Measurements from ENCODE around the gene RDH16.
"Not testable (repeated sequence)": the region's sequence is repeated elsewhere in the genome, so short reads cannot be mapped to it uniquely, and the experiment has no call there.

Gene RDH16

GRCh38 chr12:56954057-56954957 lies 3.1 kb downstream of the RDH16 start:
- no peak for DNase-seq (ENCODE audit: low read depth in 2 of 2)

DNA sequence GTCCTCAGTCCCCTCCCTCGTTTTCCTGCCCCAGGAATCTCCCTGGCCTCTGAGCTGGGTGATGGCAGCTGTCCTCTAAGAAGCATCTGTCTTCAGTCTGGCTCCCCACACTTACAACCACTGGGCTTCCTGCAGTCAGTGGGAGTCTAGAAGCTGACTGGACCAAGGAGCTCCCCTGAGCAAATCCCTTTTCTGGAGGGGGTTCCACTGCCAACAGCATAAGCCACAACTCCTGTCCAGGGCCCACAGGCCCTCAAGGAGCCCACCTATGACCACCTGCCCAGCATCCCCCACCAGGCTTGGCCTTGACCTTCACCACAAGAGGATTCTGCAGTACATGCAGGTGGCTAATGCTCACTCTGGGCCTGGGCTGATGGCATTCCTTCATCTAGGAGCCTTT lies 4.1 kb downstream of the RDH16 start:
- DNase-seq (ENCODE audit: low read depth in 2 of 2), result no peak

DNA sequence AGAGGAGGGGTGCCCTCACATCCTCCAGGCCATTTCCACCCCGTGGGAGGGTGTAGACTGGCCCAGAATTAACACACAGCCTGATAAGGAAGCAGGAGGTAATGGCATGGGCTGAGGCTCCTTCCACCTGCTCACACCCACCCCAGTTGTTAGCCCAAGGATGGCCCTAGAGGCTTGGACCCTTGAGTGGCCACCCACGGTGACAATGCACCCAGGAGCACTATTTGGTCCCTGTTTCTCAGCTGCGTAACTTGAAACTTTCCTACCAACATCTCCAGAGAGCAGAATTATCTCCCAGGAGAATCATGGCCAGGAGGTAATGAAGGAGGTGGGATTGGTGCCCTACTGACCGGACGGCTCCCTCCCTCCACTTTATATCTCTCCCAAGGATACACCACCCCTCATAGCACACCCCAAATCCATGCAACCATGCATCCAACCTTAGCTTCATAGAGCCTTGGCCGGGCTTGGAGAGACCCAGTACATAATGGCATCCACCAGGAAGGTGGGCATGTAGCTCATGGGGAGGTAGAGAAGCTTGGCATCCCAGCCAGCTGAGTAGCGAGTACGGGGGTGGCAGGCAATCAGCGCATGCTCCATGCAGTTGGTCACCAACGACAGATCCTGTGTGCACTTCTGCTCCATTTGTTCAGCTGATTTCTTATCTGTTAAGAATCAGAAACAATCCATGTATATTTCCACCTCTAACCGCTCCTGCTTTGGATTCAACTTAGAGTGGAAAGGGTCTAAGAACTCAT lies 5.6 kb downstream of the RDH16 start:
- no peak for DNase-seq (ENCODE audit: low read depth in 2 of 2)

GRCh38 chr12:56948881-56949280 lies 8.5 kb downstream of the RDH16 start:
- DNase-seq (ENCODE audit: low read depth in 2 of 2), result no peak

GRCh38 chr12:56948457-56948777 lies 9.0 kb downstream of the RDH16 start:
- no peak for DNase-seq (ENCODE audit: low read depth in 2 of 2)

- DNase-seq (ENCODE audit: low read depth in 2 of 2), result no peak
These were observed 9.6 kb downstream of the RDH16 start for GRCh38 chr12:56947633-56948456.

DNA sequence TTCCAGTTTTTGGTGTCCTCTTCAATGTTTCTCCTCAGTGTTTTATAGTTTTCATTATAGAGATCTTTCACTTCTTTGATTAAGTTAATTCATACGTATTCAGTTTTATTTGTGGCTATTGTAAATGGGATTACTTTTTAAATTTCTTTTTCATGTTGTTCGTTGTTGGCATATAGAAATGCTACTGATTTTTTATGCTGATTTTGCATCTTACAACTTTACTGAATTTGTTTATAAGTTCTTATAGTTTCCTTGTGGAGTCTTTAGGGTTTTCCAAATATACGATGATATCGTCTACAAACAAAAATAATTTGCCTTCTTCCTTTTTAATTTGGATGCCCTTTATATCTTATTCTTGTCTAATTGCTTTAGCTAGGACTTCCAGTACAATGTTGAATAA lies 13.5 kb downstream of the RDH16 start:
- no peak for DNase-seq (ENCODE audit: low read depth in 2 of 2)

- not testable (repeated sequence) for DNase-seq (ENCODE audit: low read depth in 2 of 2)
These were observed 14.0 kb downstream of the RDH16 start for GRCh38 chr12:56943374-56943773.

DNA sequence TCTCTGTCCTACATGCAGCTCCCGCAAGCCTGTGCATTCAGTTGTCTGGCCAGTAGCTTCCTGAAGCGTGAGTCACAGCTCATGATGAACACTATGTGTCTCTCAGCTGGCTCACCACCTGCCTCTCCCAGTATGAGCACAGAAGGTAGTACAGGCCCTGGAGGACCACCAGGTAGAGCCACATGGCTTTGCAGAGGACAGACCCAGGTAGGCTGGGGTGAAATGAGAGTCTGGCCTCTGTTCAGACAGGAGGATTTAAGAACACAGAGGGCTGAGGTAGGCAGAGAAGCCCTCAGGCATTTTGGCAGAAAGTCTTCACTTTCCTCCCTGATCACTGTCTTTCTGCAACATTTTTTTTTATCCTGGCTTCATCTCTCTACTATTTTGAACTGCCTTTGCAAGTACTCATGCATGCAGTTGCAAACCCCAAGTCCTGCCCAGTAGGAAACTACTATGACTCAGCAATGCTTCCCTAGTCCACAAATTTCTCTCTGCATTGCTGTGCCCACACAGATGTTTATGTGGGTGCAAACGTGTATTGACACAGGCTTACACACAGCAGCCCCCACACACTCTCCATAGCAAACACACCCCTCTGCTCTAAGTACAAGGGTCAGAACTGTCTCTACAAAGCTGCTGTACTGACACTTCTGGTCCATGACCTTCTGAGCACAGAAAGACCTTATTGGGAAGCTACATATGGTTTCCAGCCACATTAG lies 15.9 kb downstream of the RDH16 start:
- DNase-seq (ENCODE audit: low read depth in 2 of 2), result no peak

DNA sequence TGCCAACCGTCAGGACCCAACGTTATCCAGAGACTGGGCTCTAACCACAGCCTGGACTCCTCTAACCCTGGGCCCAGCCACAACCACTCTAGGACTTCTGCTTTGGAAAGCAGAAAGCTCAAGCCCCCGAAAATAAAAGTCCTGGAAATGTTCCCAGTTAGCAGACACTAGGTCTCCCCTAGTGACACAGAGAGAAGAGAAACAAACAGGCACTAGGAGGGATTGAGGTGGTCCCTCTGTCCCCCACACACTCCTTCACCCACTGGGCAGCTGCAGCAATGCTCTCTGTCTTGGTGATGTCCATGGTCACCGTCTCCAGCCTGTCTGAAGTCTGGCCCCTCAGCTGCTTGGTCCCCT lies 16.5 kb downstream of the RDH16 start:
- DNase-seq (ENCODE audit: low read depth in 2 of 2), result not testable (repeated sequence)

DNA sequence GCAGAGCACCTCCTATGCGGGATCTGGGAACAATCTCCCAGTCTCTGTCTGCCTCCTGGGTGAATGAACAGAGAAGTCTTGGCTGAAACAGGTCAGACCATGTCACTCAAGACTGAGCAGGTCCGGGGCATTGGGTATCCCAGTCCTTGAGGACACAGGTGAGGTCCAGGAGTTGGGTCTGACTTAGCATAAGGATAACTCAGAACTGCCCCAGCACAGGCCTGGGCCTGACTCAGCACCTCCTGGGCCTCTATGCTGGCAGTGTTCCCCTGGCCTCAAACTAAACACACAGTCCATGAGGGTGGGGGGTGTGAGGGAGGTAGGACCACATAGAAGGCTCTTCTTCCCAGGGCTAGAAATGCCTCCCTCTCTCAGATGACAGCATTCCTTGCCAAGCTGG lies 21.7 kb downstream of the RDH16 start:
- DNase-seq (ENCODE audit: low read depth in 2 of 2), result no peak

DNA sequence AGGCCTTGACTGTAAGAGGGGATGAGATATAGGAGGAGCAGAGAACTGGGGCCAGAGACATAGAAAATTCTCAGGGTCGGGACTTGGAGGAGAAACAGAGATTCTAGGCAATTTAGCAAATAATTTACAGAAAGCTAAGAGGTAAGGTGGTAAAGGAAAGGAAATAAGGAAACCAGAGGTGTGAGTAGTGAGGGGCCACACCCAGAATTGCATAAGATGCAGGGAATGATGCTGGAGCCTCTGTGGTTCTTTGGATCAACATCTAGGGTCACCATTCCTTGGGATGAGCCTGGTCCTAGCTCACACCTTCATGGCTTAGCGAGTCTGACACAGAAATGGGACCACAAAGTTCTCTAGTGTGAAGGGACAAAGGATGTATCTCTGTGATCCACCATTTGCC lies 22.3 kb downstream of the RDH16 start:
- DNase-seq (ENCODE audit: low read depth in 2 of 2), result no peak

GRCh38 chr12:56933826-56934625 lies 23.4 kb downstream of the RDH16 start, which contains the start of gene SDR9C7:
Gene SDR9C7 (minus strand): TSS chr12:56934408. CDS start chr12:56934261, 147 bp downstream.
- no peak for DNase-seq (ENCODE audit: low read depth in 2 of 2)

DNA sequence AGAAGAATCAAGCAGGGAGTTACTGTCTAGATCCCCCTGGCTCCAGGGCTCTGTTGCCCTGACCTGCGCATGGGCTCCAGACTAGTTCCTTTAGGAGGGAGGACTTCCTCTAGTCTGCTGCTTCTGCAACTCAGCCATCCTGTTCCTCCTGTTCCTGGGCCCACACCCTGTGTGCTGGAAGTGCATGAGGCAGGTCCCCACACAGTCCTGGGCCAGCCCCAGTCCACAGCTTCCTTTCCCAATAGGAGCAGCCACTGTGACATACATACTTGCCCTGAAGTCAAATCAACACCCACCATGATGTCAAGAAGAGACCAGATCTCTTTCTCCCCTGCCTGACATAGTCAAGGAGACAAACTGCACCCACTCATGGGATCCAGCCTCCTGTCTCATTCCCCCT lies 24.5 kb downstream of the RDH16 start:
- DNase-seq (ENCODE audit: low read depth in 2 of 2), result no peak

DNA sequence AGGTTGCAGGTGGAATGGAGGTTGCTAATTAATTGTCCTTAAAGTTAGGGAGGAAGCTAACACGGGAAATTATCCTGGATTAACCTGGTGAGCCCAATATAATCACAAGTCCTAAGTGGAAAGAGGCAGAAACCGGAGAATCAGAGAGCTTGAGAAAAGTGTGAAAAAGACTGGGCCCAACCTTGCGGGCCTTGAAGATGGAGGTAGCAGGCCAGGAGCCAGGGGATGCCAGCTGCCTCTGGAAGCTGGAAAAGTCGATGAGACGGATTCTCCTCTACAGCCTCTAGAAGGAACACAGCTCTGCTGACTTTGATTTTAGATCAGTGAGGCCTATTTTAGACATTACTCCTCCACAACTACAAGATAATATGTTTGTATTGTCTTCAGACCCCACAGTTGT lies 25.3 kb downstream of the RDH16 start:
- no peak for DNase-seq (ENCODE audit: low read depth in 2 of 2)

GRCh38 chr12:56931474-56931978 lies 25.9 kb downstream of the RDH16 start:
- no peak for DNase-seq (ENCODE audit: low read depth in 2 of 2)

DNA sequence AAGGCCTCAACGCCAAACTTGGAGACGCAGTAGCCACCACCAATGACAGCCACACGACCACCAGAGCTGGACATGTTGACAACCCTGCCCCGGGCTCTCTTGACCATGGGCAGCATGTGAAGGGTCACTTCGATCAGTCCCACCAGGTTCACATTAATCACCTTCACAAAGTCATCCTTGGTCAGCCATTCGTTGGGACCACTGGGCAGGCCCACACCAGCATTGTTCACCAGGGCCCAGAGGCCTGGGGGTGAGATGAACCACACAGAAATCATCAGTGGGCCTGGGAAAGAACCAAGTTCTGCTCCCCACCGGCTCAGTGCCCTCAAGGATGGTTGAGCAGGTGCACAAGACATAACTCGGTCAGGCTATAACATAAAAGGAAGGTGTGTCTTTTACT lies 27.2 kb downstream of the RDH16 start:
- no peak for DNase-seq (ENCODE audit: low read depth in 2 of 2)

DNA sequence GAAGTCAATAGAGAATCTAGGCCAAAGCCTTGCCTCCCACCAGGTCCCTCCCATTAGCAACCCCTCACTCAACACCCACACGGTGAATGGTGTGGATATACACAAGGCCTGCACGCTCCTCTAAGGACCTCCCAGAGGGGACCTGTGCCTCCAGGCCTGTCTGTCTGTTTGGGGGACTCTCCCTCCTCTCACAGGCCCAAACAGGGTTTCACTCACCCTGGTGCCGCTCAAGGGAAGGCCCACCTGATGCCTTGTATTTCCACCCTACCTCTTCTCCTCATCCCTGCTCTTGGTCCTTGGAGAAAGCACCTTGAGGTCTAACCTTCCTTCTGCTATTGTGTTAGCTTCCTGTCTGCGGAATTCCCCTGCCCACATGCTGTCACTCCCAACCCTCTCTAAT lies 27.6 kb downstream of the RDH16 start:
- no peak for DNase-seq (ENCODE audit: low read depth in 2 of 2)

- DNase-seq (ENCODE audit: low read depth in 2 of 2), result no peak
These were observed 29.1 kb downstream of the RDH16 start for GRCh38 chr12:56928262-56928661.

GRCh38 chr12:56927281-56927680 lies 30.1 kb downstream of the RDH16 start:
- DNase-seq (ENCODE audit: low read depth in 2 of 2), result no peak

- no peak for DNase-seq (ENCODE audit: low read depth in 2 of 2)
These were observed 35.4 kb downstream of the RDH16 start for GRCh38 chr12:56922031-56922430.

Data from activated CD8-positive, alpha-beta memory T cell treated with anti-CD3 and anti-CD28 coated beads for 4 hours (primary cell).